ENCODE measurements around the gene TSACC. TPM values are rescaled to one million over a fixed set of nuclear protein-coding genes. Genes with fewer than 3 reads are reported as not detected.
A peak's percentile ranks its signal among the peaks of the same experiment; 100 is the strongest.

The TSACC gene
- total RNA-seq, 6 experiments from 2014 or later, result 0.37 to 1.1 (median 0.99) TPM; not detected in 2

DNA sequence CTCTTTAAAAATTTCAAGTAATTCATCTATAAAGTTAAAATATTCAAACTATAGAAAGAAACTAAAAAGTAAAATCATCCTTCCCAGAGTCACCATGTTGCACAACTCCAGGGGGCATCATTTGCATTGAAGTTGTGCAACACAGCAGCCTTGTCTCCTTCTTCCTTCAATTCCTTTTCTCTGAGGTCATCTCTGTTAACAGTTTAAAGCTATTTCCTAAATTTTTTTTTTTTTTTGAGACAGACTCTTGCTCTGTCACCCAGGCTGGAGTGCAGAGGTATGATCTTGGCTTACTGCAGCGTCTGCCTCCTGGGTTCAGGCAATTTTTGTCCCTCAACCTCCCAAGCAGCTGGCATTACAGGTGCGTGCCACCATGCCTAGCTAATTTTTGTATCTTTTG, 37.8 kb downstream of the TSACC start:
- Histone ChIP-seq H3K4me3 (no peak overlapping the region), H3K36me3 (no peaks in the 10 kb centered on the region), H3K27ac (no peak overlapping the region), H3K27me3 (no peaks in the 10 kb centered on the region), H3K4me1 (peaks cover 0 to 6% (median 0%) of the 10 kb centered on the region in 4 donors), H3K9me3 (no peaks in the 10 kb centered on the region)
- WGBS (ENCODE audit: insufficient coverage, low coverage, low lambda C conversion rate, missing lambda C conversion rate), result 85% methylated on average over 2 of the region's 2 CpGs
- TF ChIP-seq POLR2A (IDR thresholded peaks at IDR 0.05), result no peak
- TF ChIP-seq, protein P1, sequence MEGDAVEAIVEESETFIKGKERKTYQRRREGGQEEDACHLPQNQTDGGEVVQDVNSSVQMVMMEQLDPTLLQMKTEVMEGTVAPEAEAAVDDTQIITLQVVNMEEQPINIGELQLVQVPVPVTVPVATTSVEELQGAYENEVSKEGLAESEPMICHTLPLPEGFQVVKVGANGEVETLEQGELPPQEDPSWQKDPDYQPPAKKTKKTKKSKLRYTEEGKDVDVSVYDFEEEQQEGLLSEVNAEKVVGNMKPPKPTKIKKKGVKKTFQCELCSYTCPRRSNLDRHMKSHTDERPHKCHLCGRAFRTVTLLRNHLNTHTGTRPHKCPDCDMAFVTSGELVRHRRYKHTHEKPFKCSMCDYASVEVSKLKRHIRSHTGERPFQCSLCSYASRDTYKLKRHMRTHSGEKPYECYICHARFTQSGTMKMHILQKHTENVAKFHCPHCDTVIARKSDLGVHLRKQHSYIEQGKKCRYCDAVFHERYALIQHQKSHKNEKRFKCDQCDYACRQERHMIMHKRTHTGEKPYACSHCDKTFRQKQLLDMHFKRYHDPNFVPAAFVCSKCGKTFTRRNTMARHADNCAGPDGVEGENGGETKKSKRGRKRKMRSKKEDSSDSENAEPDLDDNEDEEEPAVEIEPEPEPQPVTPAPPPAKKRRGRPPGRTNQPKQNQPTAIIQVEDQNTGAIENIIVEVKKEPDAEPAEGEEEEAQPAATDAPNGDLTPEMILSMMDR (IDR thresholded peaks at IDR 0.05), result no peak
- DNase-seq (no peak), ATAC-seq (no peak)
- intact Hi-C loops (cut with DNase I), result no loop called here

DNA sequence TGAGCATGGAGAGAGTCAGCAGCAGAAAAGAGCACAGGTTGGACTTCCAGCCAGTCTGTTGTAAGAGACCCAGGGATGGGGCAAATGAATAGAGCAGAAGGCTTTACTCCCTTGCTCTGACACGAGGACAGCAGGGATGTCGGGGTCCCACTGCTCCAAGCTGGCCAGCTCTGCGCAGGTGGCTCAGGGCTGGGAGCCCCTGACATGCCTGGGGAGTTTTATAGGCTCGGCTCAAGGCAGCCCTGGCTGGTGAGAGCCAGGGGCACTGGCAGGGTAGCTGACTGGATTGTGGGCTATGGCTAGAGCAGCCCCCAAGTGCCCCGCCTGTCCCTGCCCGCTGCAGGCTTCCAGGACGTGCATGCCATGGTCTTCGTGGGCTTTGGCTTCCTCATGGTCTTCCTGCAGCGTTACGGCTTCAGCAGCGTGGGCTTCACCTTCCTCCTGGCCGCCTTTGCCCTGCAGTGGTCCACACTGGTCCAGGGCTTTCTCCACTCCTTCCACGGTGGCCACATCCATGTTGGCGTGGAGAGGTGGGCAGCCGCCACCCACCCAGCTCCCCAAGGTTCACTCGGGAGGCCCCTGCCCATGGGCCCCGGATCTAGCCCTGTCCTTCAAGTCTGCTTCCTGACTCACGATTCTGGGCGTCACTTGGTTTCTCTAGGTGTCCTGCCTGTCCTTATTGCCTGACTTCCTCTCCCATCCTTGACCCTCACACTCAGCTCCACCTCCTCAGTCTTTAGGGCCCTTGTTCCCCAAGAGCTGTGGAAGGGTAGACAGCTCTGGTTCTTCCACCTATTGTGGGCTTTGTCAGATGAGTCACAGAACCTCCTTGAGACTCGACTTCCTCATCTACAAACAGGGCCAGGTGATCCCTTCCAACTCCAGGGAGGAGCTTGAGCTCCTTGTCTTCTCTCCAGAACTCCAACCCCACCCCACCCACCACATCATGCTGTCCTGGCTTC, 38.9 kb downstream of the TSACC start:
- Histone ChIP-seq H3K36me3 (no peaks in the 10 kb centered on the region), H3K4me3 (no peak overlapping the region), H3K4me1 (no peaks in the 10 kb centered on the region), H3K9me3 (no peaks in the 10 kb centered on the region), H3K27me3 (no peaks in the 10 kb centered on the region), H3K27ac (no peak overlapping the region)
- ATAC-seq (peak in 1 of 4 donors; percentile 15), DNase-seq (no peak)
- intact Hi-C loops (cut with DNase I), result no loop called here
- WGBS (ENCODE audit: insufficient coverage, low coverage, low lambda C conversion rate, missing lambda C conversion rate), result 70% methylated on average over 2 of the region's 20 CpGs
- no peak for TF ChIP-seq POLR2A (IDR thresholded peaks at IDR 0.05)
- TF ChIP-seq, protein P1 (IDR thresholded peaks at IDR 0.05), result no peak

DNA sequence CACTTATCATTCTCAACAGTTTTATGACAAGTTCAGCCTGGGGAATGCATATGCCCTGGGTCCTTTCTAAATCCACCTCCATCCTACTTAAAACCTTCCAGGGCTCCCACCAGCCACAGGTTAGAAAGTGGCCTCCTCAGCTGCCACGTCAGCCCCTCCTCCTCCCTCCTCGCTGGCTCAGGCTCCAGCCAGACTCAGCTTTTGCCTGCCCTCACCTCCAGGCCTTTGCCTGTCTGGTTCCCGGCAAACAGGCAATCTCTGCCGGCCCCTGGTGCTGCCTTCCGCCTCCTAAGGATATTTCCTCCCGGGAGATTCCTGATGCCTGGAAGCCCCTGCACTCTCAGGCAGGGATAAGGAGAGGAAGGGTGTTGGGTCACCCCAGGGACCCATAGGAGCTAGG, 40.2 kb downstream of the TSACC start:
- TF ChIP-seq, protein P1 (IDR thresholded peaks at IDR 0.05), result no peak
- TF ChIP-seq POLR2A (IDR thresholded peaks at IDR 0.05), result no peak
- no peaks in the 10 kb centered on the region for H3K36me3 ChIP-seq
- 90% methylated on average over 6 of the region's 6 CpGs for WGBS (ENCODE audit: insufficient coverage, low coverage, low lambda C conversion rate, missing lambda C conversion rate)
- H3K4me3 ChIP-seq, result no peak overlapping the region
- no peaks in the 10 kb centered on the region for H3K4me1 ChIP-seq
- H3K27ac ChIP-seq, result no peak overlapping the region
- no peak for ATAC-seq
- no peaks in the 10 kb centered on the region for H3K27me3 ChIP-seq
- DNase-seq, result no peak
- H3K9me3 ChIP-seq, result no peaks in the 10 kb centered on the region
- intact Hi-C loops (cut with DNase I), result no loop called here

DNA sequence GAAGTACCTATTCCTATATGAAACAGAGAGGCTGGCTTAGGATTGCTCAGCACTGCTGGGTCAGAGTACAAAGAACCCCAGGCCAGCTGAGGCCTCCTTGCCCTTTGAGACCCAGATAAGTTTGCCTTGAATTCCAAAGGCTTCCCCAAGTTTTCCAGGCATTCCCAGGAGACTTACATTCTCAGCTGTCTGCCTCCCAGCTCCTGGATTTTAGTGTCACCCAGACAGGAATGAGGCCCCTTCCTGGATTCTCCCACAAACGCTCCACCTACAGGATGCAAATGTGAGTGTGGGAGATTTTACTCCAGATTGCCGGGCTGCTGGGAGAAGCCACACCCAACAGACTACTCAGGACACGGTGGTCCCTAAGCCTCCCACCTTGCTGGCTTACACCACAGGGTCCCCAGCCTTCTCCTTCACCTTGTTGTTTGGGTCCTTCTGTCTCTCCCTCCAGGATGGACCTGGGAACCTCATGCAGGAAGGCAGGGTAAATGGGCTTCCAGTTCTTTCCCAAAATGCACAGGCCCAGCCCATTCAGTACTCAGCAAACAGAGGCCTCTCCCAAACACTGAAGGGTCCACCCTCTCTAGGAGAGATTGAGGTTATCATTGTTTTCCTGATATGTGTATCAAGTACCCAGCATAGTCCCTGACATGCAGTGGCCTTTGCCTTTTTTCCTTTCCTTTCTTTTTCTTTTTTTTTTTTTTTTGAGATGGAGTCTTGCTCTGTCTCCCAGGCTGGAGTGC, 41.3 kb downstream of the TSACC start:
- Histone ChIP-seq H3K4me1 (no peaks in the 10 kb centered on the region), H3K27me3 (no peaks in the 10 kb centered on the region), H3K4me3 (no peak overlapping the region), H3K36me3 (no peaks in the 10 kb centered on the region), H3K9me3 (no peaks in the 10 kb centered on the region), H3K27ac (no peak overlapping the region)
- TF ChIP-seq, protein P1 (IDR thresholded peaks at IDR 0.05), result no peak
- TF ChIP-seq POLR2A (IDR thresholded peaks at IDR 0.05), result no peak
- DNase-seq (no peak), ATAC-seq (no peak)
- WGBS (ENCODE audit: insufficient coverage, low coverage, low lambda C conversion rate, missing lambda C conversion rate), result 69% methylated on average over 3 of the region's 3 CpGs
- intact Hi-C loops (cut with DNase I), result loop anchor here in 1 of 2 donors (10.0 kb wide), 1 partner anchor 235 kb away; the partner anchor contains the start of gene HAPLN2
